ENCODE results near the gene GCK.

Gene GCK

GRCh38 chr7:44107116-44107960 is 81.9 kb downstream of the GCK start:
- no peaks in the 10 kb centered on the region for H3K36me3 ChIP-seq (ENCODE audit: insufficient read depth, low read length)
- H3K27me3 ChIP-seq (ENCODE audit: insufficient read depth, low read length): no peaks in the 10 kb centered on the region
- H3K4me3 ChIP-seq (ENCODE audit: low read depth, low read length): no peak overlapping the region
- peaks cover 30% of the 10 kb centered on the region for H3K4me1 ChIP-seq (ENCODE audit: control insufficient read depth, insufficient read depth, low read length, unreplicated experiment)
- peaks cover 11% of the 10 kb centered on the region for H3K79me2 ChIP-seq (ENCODE audit: control insufficient read depth, insufficient read depth, low read length, unreplicated experiment)
- no peak overlapping the region for H2AFZ ChIP-seq (ENCODE audit: low read length, unreplicated experiment)
- no peak overlapping the region for H3K27ac ChIP-seq (ENCODE audit: low read depth, low read length)

GRCh38 chr7:44106311-44107065 is 82.8 kb downstream of the GCK start:
- no peak overlapping the region for H3K4me3 ChIP-seq (ENCODE audit: low read depth, low read length)
- no peaks in the 10 kb centered on the region for H3K36me3 ChIP-seq (ENCODE audit: insufficient read depth, low read length)
- peaks cover 11% of the 10 kb centered on the region for H3K79me2 ChIP-seq (ENCODE audit: control insufficient read depth, insufficient read depth, low read length, unreplicated experiment)
- no peaks in the 10 kb centered on the region for H3K27me3 ChIP-seq (ENCODE audit: insufficient read depth, low read length)
- no peak overlapping the region for H3K27ac ChIP-seq (ENCODE audit: low read depth, low read length)
- H3K4me1 ChIP-seq (ENCODE audit: control insufficient read depth, insufficient read depth, low read length, unreplicated experiment): peaks cover 37% of the 10 kb centered on the region
- no peak overlapping the region for H2AFZ ChIP-seq (ENCODE audit: low read length, unreplicated experiment)

GRCh38 chr7:44105832-44106231 is 83.4 kb downstream of the GCK start:
- Histone ChIP-seq H3K79me2 (ENCODE audit: control insufficient read depth, insufficient read depth, low read length, unreplicated experiment) (peaks cover 11% of the 10 kb centered on the region), H3K4me3 (ENCODE audit: low read depth, low read length) (peak overlapping the region; percentile 80), H3K27ac (ENCODE audit: low read depth, low read length) (peak overlapping the region; percentile 7), H3K27me3 (ENCODE audit: insufficient read depth, low read length) (no peaks in the 10 kb centered on the region), H3K4me1 (ENCODE audit: control insufficient read depth, insufficient read depth, low read length, unreplicated experiment) (peaks cover 38% of the 10 kb centered on the region), H3K36me3 (ENCODE audit: insufficient read depth, low read length) (no peaks in the 10 kb centered on the region), H2AFZ (ENCODE audit: low read length, unreplicated experiment) (no peak overlapping the region)

- no peaks in the 10 kb centered on the region for H3K27me3 ChIP-seq (ENCODE audit: insufficient read depth, low read length)
- peak overlapping the region; percentile 80 for H3K4me3 ChIP-seq (ENCODE audit: low read depth, low read length)
- H3K4me1 ChIP-seq (ENCODE audit: control insufficient read depth, insufficient read depth, low read length, unreplicated experiment): peaks cover 45% of the 10 kb centered on the region
- no peaks in the 10 kb centered on the region for H3K36me3 ChIP-seq (ENCODE audit: insufficient read depth, low read length)
- peaks cover 11% of the 10 kb centered on the region for H3K79me2 ChIP-seq (ENCODE audit: control insufficient read depth, insufficient read depth, low read length, unreplicated experiment)
- H2AFZ ChIP-seq (ENCODE audit: low read length, unreplicated experiment): peak overlapping the region; percentile 40
- H3K27ac ChIP-seq (ENCODE audit: low read depth, low read length): peak overlapping the region; percentile 62
Observed at GRCh38 chr7:44104860-44105771, 84.1 kb downstream of the GCK start.

- Histone ChIP-seq H3K27me3 (ENCODE audit: insufficient read depth, low read length) (no peaks in the 10 kb centered on the region), H3K79me2 (ENCODE audit: control insufficient read depth, insufficient read depth, low read length, unreplicated experiment) (peaks cover 11% of the 10 kb centered on the region), H3K4me3 (ENCODE audit: low read depth, low read length) (peak within 1 kb of the TSS; percentile 80), H2AFZ (ENCODE audit: low read length, unreplicated experiment) (peak within 1 kb of the TSS; percentile 40), H3K36me3 (ENCODE audit: insufficient read depth, low read length) (no peaks in the 10 kb centered on the region), H3K4me1 (ENCODE audit: control insufficient read depth, insufficient read depth, low read length, unreplicated experiment) (peaks cover 46% of the 10 kb centered on the region), H3K27ac (ENCODE audit: low read depth, low read length) (peak within 1 kb of the TSS; percentile 77)
Observed at GRCh38 chr7:44103923-44104859, 85.0 kb downstream of the GCK start, which contains the start of gene AEBP1. Gene AEBP1, plus strand, starts transcription at chr7:44104345. Its CDS starts 321 bp downstream, at chr7:44104666.

- H3K4me3 ChIP-seq (ENCODE audit: low read depth, low read length): no peak overlapping the region
- H3K4me1 ChIP-seq (ENCODE audit: control insufficient read depth, insufficient read depth, low read length, unreplicated experiment): peaks cover 46% of the 10 kb centered on the region
- H2AFZ ChIP-seq (ENCODE audit: low read length, unreplicated experiment): no peak overlapping the region
- peaks cover 11% of the 10 kb centered on the region for H3K79me2 ChIP-seq (ENCODE audit: control insufficient read depth, insufficient read depth, low read length, unreplicated experiment)
- peak overlapping the region; percentile 77 for H3K27ac ChIP-seq (ENCODE audit: low read depth, low read length)
- H3K27me3 ChIP-seq (ENCODE audit: insufficient read depth, low read length): no peaks in the 10 kb centered on the region
- no peaks in the 10 kb centered on the region for H3K36me3 ChIP-seq (ENCODE audit: insufficient read depth, low read length)
Observed at GRCh38 chr7:44103566-44103922, 85.7 kb downstream of the GCK start.

GRCh38 chr7:44102846-44103565 is 86.2 kb downstream of the GCK start:
- Histone ChIP-seq H3K79me2 (ENCODE audit: control insufficient read depth, insufficient read depth, low read length, unreplicated experiment) (peaks cover 11% of the 10 kb centered on the region), H3K4me1 (ENCODE audit: control insufficient read depth, insufficient read depth, low read length, unreplicated experiment) (peaks cover 46% of the 10 kb centered on the region), H3K27me3 (ENCODE audit: insufficient read depth, low read length) (no peaks in the 10 kb centered on the region), H3K27ac (ENCODE audit: low read depth, low read length) (peak overlapping the region; percentile 77), H3K36me3 (ENCODE audit: insufficient read depth, low read length) (no peaks in the 10 kb centered on the region), H3K4me3 (ENCODE audit: low read depth, low read length) (no peak overlapping the region), H2AFZ (ENCODE audit: low read length, unreplicated experiment) (no peak overlapping the region)

- Histone ChIP-seq H3K27me3 (ENCODE audit: insufficient read depth, low read length) (no peaks in the 10 kb centered on the region), H3K36me3 (ENCODE audit: insufficient read depth, low read length) (no peaks in the 10 kb centered on the region), H3K27ac (ENCODE audit: low read depth, low read length) (peak overlapping the region; percentile 77), H3K4me1 (ENCODE audit: control insufficient read depth, insufficient read depth, low read length, unreplicated experiment) (peaks cover 46% of the 10 kb centered on the region), H3K4me3 (ENCODE audit: low read depth, low read length) (no peak overlapping the region), H2AFZ (ENCODE audit: low read length, unreplicated experiment) (no peak overlapping the region), H3K79me2 (ENCODE audit: control insufficient read depth, insufficient read depth, low read length, unreplicated experiment) (peaks cover 11% of the 10 kb centered on the region)
Observed at GRCh38 chr7:44101966-44102845, 87.0 kb downstream of the GCK start.

Measured in ACC112 (cell line).